Measurements from ENCODE around the gene ISL1.

The ISL1 gene

DNA sequence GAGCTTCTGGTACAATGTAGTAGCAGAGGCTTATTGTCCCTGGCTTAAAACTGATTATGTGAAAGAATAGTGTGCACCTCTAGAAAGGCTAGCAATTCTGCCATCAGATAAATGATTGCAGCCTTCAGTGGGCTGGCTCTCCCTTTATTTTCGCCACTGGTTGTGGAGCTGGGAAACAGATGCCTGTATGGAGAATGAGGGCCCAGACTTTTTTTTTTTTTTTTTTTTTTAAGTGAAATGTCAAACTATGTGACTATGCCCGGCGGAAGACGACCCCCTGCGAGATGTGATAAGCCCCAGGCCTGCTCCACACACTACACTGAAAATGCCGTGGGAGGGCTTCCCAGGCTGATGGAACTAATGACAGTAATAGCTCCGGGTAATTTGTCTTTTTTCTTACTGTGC is 28.7 kb downstream of the ISL1 start:
- TF ChIP-seq RAD21 (IDR thresholded peaks at IDR 0.05; ENCODE audit: low read depth) (no peak), EP300 (IDR thresholded peaks at IDR 0.05; ENCODE audit: borderline replicate concordance) (no peak)
- TF ChIP-seq, protein P1, sequence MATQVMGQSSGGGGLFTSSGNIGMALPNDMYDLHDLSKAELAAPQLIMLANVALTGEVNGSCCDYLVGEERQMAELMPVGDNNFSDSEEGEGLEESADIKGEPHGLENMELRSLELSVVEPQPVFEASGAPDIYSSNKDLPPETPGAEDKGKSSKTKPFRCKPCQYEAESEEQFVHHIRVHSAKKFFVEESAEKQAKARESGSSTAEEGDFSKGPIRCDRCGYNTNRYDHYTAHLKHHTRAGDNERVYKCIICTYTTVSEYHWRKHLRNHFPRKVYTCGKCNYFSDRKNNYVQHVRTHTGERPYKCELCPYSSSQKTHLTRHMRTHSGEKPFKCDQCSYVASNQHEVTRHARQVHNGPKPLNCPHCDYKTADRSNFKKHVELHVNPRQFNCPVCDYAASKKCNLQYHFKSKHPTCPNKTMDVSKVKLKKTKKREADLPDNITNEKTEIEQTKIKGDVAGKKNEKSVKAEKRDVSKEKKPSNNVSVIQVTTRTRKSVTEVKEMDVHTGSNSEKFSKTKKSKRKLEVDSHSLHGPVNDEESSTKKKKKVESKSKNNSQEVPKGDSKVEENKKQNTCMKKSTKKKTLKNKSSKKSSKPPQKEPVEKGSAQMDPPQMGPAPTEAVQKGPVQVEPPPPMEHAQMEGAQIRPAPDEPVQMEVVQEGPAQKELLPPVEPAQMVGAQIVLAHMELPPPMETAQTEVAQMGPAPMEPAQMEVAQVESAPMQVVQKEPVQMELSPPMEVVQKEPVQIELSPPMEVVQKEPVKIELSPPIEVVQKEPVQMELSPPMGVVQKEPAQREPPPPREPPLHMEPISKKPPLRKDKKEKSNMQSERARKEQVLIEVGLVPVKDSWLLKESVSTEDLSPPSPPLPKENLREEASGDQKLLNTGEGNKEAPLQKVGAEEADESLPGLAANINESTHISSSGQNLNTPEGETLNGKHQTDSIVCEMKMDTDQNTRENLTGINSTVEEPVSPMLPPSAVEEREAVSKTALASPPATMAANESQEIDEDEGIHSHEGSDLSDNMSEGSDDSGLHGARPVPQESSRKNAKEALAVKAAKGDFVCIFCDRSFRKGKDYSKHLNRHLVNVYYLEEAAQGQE (IDR thresholded peaks at IDR 0.05; ENCODE audit: low read depth) = no peak

DNA sequence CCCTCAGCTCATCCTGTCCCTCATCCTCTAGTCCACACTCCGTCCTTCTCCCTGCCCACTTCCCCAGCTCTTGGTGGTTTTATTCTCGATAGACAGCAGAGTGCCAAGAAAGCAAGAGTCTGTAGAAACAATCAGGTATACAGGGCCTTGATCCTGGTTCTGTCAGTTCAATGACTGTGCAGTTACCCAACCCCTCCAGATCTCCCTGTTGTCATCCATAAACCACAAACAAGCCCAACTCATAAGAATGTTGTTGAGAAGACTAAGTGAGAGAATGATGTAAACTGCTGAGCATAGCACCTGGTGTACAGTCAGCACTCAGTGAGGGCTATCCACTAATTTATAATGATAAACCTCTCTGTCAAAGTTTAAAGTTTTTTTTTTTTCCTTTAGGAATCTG is 31.3 kb downstream of the ISL1 start:
- TF ChIP-seq CREB1 (IDR thresholded peaks at IDR 0.05; ENCODE audit: low read depth) (no peak), NFIC (IDR thresholded peaks at IDR 0.05) (no peak), RAD21 (IDR thresholded peaks at IDR 0.05; ENCODE audit: low read depth) (no peak), TEAD4 (IDR thresholded peaks at IDR 0.05) (no peak), YY1 (IDR thresholded peaks at IDR 0.05; ENCODE audit: low read depth) (no peak), EP300 (IDR thresholded peaks at IDR 0.05; ENCODE audit: borderline replicate concordance) (no peak)
- TF ChIP-seq, protein P2, sequence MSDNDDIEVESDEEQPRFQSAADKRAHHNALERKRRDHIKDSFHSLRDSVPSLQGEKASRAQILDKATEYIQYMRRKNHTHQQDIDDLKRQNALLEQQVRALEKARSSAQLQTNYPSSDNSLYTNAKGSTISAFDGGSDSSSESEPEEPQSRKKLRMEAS (IDR thresholded peaks at IDR 0.05) = no peak
- TF ChIP-seq, protein P3, sequence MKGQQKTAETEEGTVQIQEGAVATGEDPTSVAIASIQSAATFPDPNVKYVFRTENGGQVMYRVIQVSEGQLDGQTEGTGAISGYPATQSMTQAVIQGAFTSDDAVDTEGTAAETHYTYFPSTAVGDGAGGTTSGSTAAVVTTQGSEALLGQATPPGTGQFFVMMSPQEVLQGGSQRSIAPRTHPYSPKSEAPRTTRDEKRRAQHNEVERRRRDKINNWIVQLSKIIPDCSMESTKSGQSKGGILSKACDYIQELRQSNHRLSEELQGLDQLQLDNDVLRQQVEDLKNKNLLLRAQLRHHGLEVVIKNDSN (IDR thresholded peaks at IDR 0.05) = no peak
- TF ChIP-seq, protein P1 (IDR thresholded peaks at IDR 0.05; ENCODE audit: low read depth) = no peak

DNA sequence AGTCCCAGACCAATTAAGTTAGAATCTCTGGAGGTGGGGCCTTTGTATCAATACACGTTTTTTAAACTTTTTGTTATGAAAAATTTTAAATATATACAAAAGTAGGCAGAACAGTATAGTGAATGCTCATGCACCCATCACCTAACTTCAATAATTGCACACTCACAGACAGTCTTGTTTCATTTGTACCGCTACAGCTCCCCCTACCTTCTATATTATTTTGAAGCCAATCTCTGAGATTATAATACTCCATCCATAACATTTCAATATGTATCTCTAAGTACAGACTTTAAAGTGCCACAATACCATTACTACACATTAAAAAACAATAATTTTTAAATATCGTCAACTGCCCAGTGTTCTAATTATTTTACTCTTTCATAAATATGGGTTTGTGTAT is 32.9 kb downstream of the ISL1 start:
- TF ChIP-seq, protein P1 (IDR thresholded peaks at IDR 0.05; ENCODE audit: low read depth) = no peak
- no peak for TF ChIP-seq TCF12 (IDR thresholded peaks at IDR 0.05; ENCODE audit: low read depth)
- peak; percentile 42 for TF ChIP-seq RAD21 (IDR thresholded peaks at IDR 0.05; ENCODE audit: low read depth)

DNA sequence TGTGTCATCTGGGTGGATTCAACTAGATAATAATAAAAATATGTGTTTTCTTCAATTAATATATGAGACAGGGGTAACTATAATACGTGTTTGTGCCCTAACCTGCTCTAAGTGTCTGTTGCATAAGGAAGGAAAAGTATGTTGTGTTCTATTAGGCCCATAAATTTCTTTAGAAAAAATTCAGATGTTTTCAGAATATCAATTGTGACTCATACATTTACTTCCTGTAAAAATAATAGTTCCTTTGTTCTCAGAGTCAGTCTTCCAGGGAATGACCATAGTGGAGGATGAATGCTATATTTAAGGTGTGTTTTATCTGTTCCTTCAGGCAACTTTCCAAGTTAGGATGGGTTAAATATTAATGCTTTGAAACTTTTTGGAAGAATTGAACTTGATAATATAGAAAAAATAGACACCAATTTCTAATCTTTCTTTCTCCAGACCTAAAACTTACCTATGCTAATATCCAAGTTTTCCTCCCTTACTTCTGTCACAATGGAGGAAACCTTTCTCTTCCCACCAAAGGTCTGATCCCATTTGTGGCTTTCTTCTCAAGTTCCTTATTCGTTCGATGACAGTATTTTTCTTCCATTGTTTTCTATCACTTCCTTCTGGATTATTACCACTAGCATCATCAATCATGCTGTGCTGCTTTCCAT is 49.9 kb downstream of the ISL1 start:
- TF ChIP-seq NFIC (IDR thresholded peaks at IDR 0.05) (peak; percentile 47; the same call in 1 of the 2 replicates), FOXM1 (IDR thresholded peaks at IDR 0.05; ENCODE audit: borderline replicate concordance, low read depth) (no peak)

DNA sequence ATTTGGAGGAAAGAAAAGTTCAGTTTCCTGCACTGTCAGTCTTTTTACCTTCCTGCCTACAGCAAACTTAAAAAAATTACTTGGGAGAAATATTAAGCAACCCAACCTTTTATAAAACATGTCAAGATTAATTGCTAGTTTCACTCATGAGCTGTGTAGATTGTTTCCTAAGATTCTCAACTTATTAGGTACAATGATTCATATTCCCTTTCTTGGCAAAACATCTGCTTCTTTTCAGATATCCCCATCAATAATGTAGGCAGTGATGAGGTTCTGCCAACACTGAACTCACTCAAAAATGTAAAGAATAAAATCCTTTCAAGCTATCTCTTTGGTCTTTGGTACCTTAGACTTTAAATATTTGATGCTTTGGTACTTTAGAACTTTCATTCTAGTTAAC is 56.0 kb downstream of the ISL1 start:
- TF ChIP-seq TCF12 (IDR thresholded peaks at IDR 0.05; ENCODE audit: low read depth) (no peak), ZBTB7A (IDR thresholded peaks at IDR 0.05; ENCODE audit: low read depth) (no peak), EP300 (IDR thresholded peaks at IDR 0.05; ENCODE audit: borderline replicate concordance) (no peak), FOXM1 (IDR thresholded peaks at IDR 0.05; ENCODE audit: borderline replicate concordance, low read depth) (no peak), TEAD4 (IDR thresholded peaks at IDR 0.05) (no peak), CEBPB (IDR thresholded peaks at IDR 0.05) (no peak)
- TF ChIP-seq, protein P3 (IDR thresholded peaks at IDR 0.05) = no peak
